GM23338 (cell line): ENCODE measurements around the gene PALMD. TPM values are rescaled to one million over a fixed set of nuclear protein-coding genes. Genes with fewer than 3 reads are reported as not detected.

Experiments used
- ATAC-seq: fragments of 200-7000 bp; cut with Tn5 transposase; 3 replicates; pipeline ENCODE4 v1.9.1; 2020
- DNase-seq: peaks from one replicate; pipeline ENCODE4 v3.0.0-alpha.2; 2015; ENCODE audit warnings: low spot score
- H2AFZ ChIP-seq: fragments of 200-600 bp; sonication (generic); 2 replicates; pipeline ENCODE4 v1.8.0; 2016; ENCODE audit warnings: antibody characterized with exemption, mild to moderate bottlenecking, moderate library complexity
- H3F3A ChIP-seq: fragments of 200-600 bp; sonication (generic); replicated peaks from 2 replicates; pipeline ENCODE4 v1.8.0; 2017; ENCODE audit warnings: antibody characterized with exemption, mixed run types, low read depth
- H3K27ac ChIP-seq: fragments of 200-600 bp; sonication (generic); 2 replicates; pipeline ENCODE4 v1.6.1; 2016; ENCODE audit warnings: low read depth
- H3K27me3 ChIP-seq: fragments of 200-600 bp; sonication (generic); 2 replicates; pipeline ENCODE4 v1.8.0; 2016; ENCODE audit warnings: mild to moderate bottlenecking, mixed run types, moderate library complexity; ENCODE audit not compliant: insufficient read depth
- H3K36me3 ChIP-seq: fragments of 200-600 bp; sonication (generic); 2 replicates; pipeline ENCODE4 v1.8.0; 2016; ENCODE audit warnings: mild to moderate bottlenecking; ENCODE audit not compliant: insufficient read depth
- H3K4me1 ChIP-seq: fragments of 200-600 bp; sonication (generic); 2 replicates; pipeline ENCODE4 v1.8.0; 2016; ENCODE audit warnings: mild to moderate bottlenecking, moderate library complexity; ENCODE audit not compliant: insufficient read depth
- H3K4me2 ChIP-seq: fragments of 200-600 bp; sonication (generic); 2 replicates; pipeline ENCODE4 v1.7.1; 2017; ENCODE audit warnings: mixed run types
- H3K4me3 ChIP-seq: fragments of 200-600 bp; sonication (generic); 2 replicates; pipeline ENCODE4 v1.6.1; 2016; ENCODE audit warnings: mixed run types
- H3K79me2 ChIP-seq: fragments of 200-600 bp; sonication (generic); replicated peaks from 2 replicates; pipeline ENCODE4 v1.8.0; 2017; ENCODE audit warnings: mild to moderate bottlenecking; ENCODE audit not compliant: insufficient read depth
- H3K9me2 ChIP-seq: fragments of 200-600 bp; sonication (generic); 2 replicates; pipeline ENCODE4 v1.8.0; 2017; ENCODE audit not compliant: insufficient read depth
- H4K20me1 ChIP-seq: fragments of 200-600 bp; sonication (generic); replicated peaks from 2 replicates; pipeline ENCODE4 v1.8.0; 2017; ENCODE audit warnings: mild to moderate bottlenecking; ENCODE audit not compliant: insufficient read depth
- H3K27ac Mint-ChIP-seq: 2 replicates; pipeline ENCODE4 v1.8.0; 2020; ENCODE audit warnings: inconsistent platforms, mild to moderate bottlenecking, moderate library complexity, mixed read lengths
- H3K27me3 Mint-ChIP-seq: 3 replicates; pipeline ENCODE4 v1.8.0; 2022; ENCODE audit warnings: low read depth, mild to moderate bottlenecking, moderate library complexity, mixed read lengths, inconsistent platforms; ENCODE audit not compliant: insufficient read depth, poor library complexity
- H3K36me3 Mint-ChIP-seq: 3 replicates; pipeline ENCODE4 v1.8.0; 2021; ENCODE audit warnings: low read depth, mild to moderate bottlenecking, inconsistent platforms, moderate library complexity, mixed read lengths
- H3K4me1 Mint-ChIP-seq: 3 replicates; pipeline ENCODE4 v1.8.0; 2020; ENCODE audit warnings: mild to moderate bottlenecking, inconsistent platforms, mixed read lengths
- H3K4me3 Mint-ChIP-seq: 3 replicates; pipeline ENCODE4 v1.8.0; 2021; ENCODE audit warnings: moderate library complexity, mild to moderate bottlenecking, inconsistent platforms, mixed read lengths
- H3K9me3 Mint-ChIP-seq: 3 replicates; pipeline ENCODE4 v1.8.0; 2020; ENCODE audit warnings: moderate library complexity, mild to moderate bottlenecking, inconsistent platforms, mixed read lengths
- CTCF ChIP-seq, 2 experiments: fragments of 200-600 bp in 1 of 2; sonication (generic) in 1 of 2; conservative IDR thresholded peaks; 2 replicates each; pipeline versions ENCODE4 v1.5.1 to v1.6.1; 2016 to 2017; ENCODE audit warnings: antibody characterized with exemption in 2 of 2, low read depth in 2 of 2, mild to moderate bottlenecking in 2 of 2, moderate library complexity in 1 of 2
- EZH2 ChIP-seq: fragments of 200-600 bp; sonication (generic); IDR thresholded peaks from one replicate; pipeline ENCODE4 v1.8.0; 2017; ENCODE audit warnings: antibody characterized with exemption, mild to moderate bottlenecking, low read depth; ENCODE audit not compliant: unreplicated experiment
- JUNB ChIP-seq: IDR thresholded peaks from one replicate; pipeline ENCODE4 v1.6.1; 2016; ENCODE audit warnings: antibody characterized with exemption; ENCODE audit not compliant: unreplicated experiment
- NANOG ChIP-seq: IDR thresholded peaks from 2 replicates; pipeline ENCODE4 v1.6.1; 2016; ENCODE audit warnings: antibody characterized with exemption, borderline replicate concordance
- POLR2AphosphoS5 ChIP-seq: IDR thresholded peaks from 2 replicates; pipeline ENCODE4 v1.6.1; 2016; ENCODE audit warnings: antibody characterized with exemption, low read depth
- STAT1 ChIP-seq: IDR thresholded peaks from one replicate; pipeline ENCODE4 v1.6.1; 2016; ENCODE audit warnings: antibody characterized with exemption; ENCODE audit not compliant: unreplicated experiment
- ZNF114 ChIP-seq: fragments of 250-450 bp; sonication (Bioruptor Pico); IDR thresholded peaks from 2 replicates; pipeline ENCODE4 v1.5.0; 2020; ENCODE audit warnings: mild to moderate bottlenecking, moderate library complexity
- ZNF331 ChIP-seq: fragments of 250-450 bp; sonication (Bioruptor Pico); IDR thresholded peaks from 2 replicates; pipeline ENCODE4 v1.5.0; 2020; ENCODE audit warnings: low read depth, mild to moderate bottlenecking, moderate library complexity
- polyA plus RNA-seq: library from polyadenylated mRNA; unstranded; fragments of >200 nt; fragmentation: Nextera tagmentation; extraction: Ambion mirVana; gene quantifications from 2 replicates; pipeline ENCODE4 v1.2.1, GENCODE V29; 2016
- total RNA-seq: library from RNA; depleted of rRNA; stranded (reverse); fragments of >200 nt; shearing (Covaris generic); gene quantifications from 2 replicates; pipeline ENCODE4 v1.2.3, GENCODE V29; 2014
- TF ChIP-seq, protein P1 (sequence below): IDR thresholded peaks from one replicate; pipeline ENCODE4 v1.6.1; 2018; ENCODE audit warnings: antibody characterized with exemption; ENCODE audit not compliant: unreplicated experiment

PALMD gene
- total and polyA plus RNA-seq, 2 experiments from 2014 or later = not detected

DNA sequence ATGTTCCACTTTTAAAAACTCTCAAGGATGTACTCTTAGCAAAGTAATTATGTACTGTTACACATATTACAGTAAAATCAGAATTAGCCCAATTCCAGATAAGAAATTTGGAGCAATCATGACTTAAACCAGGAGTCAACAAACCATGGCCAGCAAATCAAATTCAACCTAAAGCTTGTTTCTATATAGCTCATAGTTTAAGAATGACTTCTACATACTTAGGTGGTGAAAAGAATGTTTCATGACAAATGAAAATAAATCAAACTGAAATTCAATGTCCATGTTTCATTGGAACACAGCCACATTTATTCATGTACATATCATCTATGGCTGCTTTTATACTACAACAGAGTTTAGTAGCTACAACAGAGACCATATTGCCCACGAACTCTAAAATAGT, 85.5 kb downstream of the PALMD start (continued):
- TF ChIP-seq JUNB (no peak), ZNF331 (CRISPR knock-in tag) (no peak), NANOG (no peak)
- TF ChIP-seq, protein P1, sequence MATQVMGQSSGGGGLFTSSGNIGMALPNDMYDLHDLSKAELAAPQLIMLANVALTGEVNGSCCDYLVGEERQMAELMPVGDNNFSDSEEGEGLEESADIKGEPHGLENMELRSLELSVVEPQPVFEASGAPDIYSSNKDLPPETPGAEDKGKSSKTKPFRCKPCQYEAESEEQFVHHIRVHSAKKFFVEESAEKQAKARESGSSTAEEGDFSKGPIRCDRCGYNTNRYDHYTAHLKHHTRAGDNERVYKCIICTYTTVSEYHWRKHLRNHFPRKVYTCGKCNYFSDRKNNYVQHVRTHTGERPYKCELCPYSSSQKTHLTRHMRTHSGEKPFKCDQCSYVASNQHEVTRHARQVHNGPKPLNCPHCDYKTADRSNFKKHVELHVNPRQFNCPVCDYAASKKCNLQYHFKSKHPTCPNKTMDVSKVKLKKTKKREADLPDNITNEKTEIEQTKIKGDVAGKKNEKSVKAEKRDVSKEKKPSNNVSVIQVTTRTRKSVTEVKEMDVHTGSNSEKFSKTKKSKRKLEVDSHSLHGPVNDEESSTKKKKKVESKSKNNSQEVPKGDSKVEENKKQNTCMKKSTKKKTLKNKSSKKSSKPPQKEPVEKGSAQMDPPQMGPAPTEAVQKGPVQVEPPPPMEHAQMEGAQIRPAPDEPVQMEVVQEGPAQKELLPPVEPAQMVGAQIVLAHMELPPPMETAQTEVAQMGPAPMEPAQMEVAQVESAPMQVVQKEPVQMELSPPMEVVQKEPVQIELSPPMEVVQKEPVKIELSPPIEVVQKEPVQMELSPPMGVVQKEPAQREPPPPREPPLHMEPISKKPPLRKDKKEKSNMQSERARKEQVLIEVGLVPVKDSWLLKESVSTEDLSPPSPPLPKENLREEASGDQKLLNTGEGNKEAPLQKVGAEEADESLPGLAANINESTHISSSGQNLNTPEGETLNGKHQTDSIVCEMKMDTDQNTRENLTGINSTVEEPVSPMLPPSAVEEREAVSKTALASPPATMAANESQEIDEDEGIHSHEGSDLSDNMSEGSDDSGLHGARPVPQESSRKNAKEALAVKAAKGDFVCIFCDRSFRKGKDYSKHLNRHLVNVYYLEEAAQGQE = no peak

DNA sequence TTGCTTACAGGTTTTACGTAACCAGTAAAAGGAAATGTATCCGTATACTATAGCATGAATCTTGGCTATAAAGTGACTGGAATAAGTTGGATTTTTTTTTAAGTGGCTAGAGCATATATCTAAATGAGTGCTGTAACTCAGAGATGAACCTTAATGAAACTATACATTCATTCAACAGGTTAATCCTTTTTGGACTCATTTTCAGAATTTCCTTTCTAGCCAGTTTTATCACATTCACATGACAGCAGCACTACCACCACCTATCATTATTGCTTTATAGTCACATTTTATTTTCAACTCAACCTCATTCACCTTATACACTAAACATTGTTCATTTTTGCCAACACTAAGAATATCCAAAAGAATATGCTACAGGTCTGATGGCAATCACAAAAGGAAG, 89.9 kb downstream of the PALMD start:
- no peaks in the 10 kb centered on the region for H3K9me3 Mint-ChIP-seq
- Histone ChIP-seq H3K4me1 (no peaks in the 10 kb centered on the region), H3K4me2 (no peak overlapping the region), H3K4me3 (no peak overlapping the region), H3K27ac (no peak overlapping the region), H4K20me1 (no peaks in the 10 kb centered on the region), H3K9me2 (0 out of 2 replicates have a peak, but pooled peaks cover 3% of the 10 kb centered on the region), H2AFZ (no peak overlapping the region), H3K36me3 (no peaks in the 10 kb centered on the region), H3K79me2 (no peaks in the 10 kb centered on the region), H3F3A (no peaks in the 10 kb centered on the region), H3K27me3 (no peaks in the 10 kb centered on the region)
- peaks cover 2% of the 10 kb centered on the region for H3K27me3 Mint-ChIP-seq
- H3K4me1 Mint-ChIP-seq = no peaks in the 10 kb centered on the region
- no peaks in the 10 kb centered on the region for H3K36me3 Mint-ChIP-seq
- ATAC-seq = no peak
- TF ChIP-seq, protein P1 = no peak
- no peak for TF ChIP-seq ZNF114 (CRISPR knock-in tag)
- no peak overlapping the region for H3K4me3 Mint-ChIP-seq
- DNase-seq = no peak
- H3K27ac Mint-ChIP-seq = no peak overlapping the region

- H3K27ac Mint-ChIP-seq = no peak overlapping the region
- peaks cover 2% of the 10 kb centered on the region for H3K27me3 Mint-ChIP-seq
- ATAC-seq (peak; percentile 100), DNase-seq (peak; percentile 82)
- H3K36me3 ChIP-seq = no peaks in the 10 kb centered on the region
- no peaks in the 10 kb centered on the region for H3K9me3 Mint-ChIP-seq
- H2AFZ ChIP-seq = no peak overlapping the region
- no peak overlapping the region for H3K4me3 Mint-ChIP-seq
- no peaks in the 10 kb centered on the region for H3K79me2 ChIP-seq
- H3K27ac ChIP-seq = no peak overlapping the region
- H3K4me1 ChIP-seq = no peaks in the 10 kb centered on the region
- no peaks in the 10 kb centered on the region for H3K36me3 Mint-ChIP-seq
- H3K4me2 ChIP-seq = no peak overlapping the region
- no peaks in the 10 kb centered on the region for H3K27me3 ChIP-seq
- H4K20me1 ChIP-seq = no peaks in the 10 kb centered on the region
- no peaks in the 10 kb centered on the region for H3F3A ChIP-seq
- no peaks in the 10 kb centered on the region for H3K4me1 Mint-ChIP-seq
- no peak overlapping the region for H3K4me3 ChIP-seq
- 0 out of 2 replicates have a peak, but pooled peaks cover 3% of the 10 kb centered on the region for H3K9me2 ChIP-seq
- no peak for TF ChIP-seq POLR2AphosphoS5
- peak; percentile 76 to 88 for TF ChIP-seq CTCF (conservative IDR thresholded peaks at IDR 0.05; ENCODE audit: low read depth in 2 of 2)
- no peak for TF ChIP-seq ZNF114 (CRISPR knock-in tag)
- TF ChIP-seq, protein P1 = no peak
- TF ChIP-seq JUNB = no peak
- TF ChIP-seq EZH2 = no peak
- TF ChIP-seq STAT1 = no peak
These were observed 91.1 kb downstream of the PALMD start for GRCh38 chr1:99737016-99737415.
